Endodermal cell (in vitro differentiated cells): ENCODE data around the gene VPS45. TPM values are rescaled to one million over a fixed set of nuclear protein-coding genes. Genes with fewer than 3 reads are reported as not detected.

Experiments
- DNase-seq: peaks from one replicate; pipeline ENCODE4 v3.0.0-alpha.2; 2017
- H3K27ac ChIP-seq: 2 replicates; pipeline ENCODE4 v1.5.1; 2013; ENCODE audit warnings: mild to moderate bottlenecking, low read depth, low read length, moderate library complexity
- H3K27me3 ChIP-seq: 2 replicates; pipeline ENCODE4 v1.6.1; 2013; ENCODE audit warnings: mild to moderate bottlenecking, low read length, moderate library complexity; ENCODE audit not compliant: insufficient read depth, control insufficient read depth, poor library complexity, severe bottlenecking
- H3K36me3 ChIP-seq: 2 replicates; pipeline ENCODE4 v1.7.0; 2013; ENCODE audit warnings: mild to moderate bottlenecking, low read length, moderate library complexity; ENCODE audit not compliant: control insufficient read depth, insufficient read depth
- H3K4me1 ChIP-seq: one replicate; pipeline ENCODE4 v1.7.0; 2013; ENCODE audit warnings: low read length; ENCODE audit not compliant: control insufficient read depth, insufficient read depth
- H3K4me3 ChIP-seq: 2 replicates; pipeline ENCODE4 v1.5.1; 2013; ENCODE audit warnings: mild to moderate bottlenecking, low read length, moderate library complexity
- H3K9ac ChIP-seq: 2 replicates; pipeline ENCODE4 v1.6.1; 2013; ENCODE audit warnings: mild to moderate bottlenecking, low read length, moderate library complexity; ENCODE audit not compliant: poor library complexity, severe bottlenecking; ENCODE audit errors: extremely low read depth
- H3K9me3 ChIP-seq: 2 replicates; pipeline ENCODE4 v1.6.1; 2013; ENCODE audit warnings: mild to moderate bottlenecking, low read length, moderate library complexity; ENCODE audit not compliant: control insufficient read depth
- H3K27ac Mint-ChIP-seq: 2 replicates; pipeline ENCODE4 v1.8.0; 2020; ENCODE audit warnings: mixed read lengths
- H3K27me3 Mint-ChIP-seq: 2 replicates; pipeline ENCODE4 v1.8.0; 2021; ENCODE audit warnings: mild to moderate bottlenecking, mixed read lengths; ENCODE audit not compliant: insufficient read depth
- H3K36me3 Mint-ChIP-seq: 2 replicates; pipeline ENCODE4 v1.8.0; 2020; ENCODE audit warnings: low read depth, mixed read lengths
- H3K4me1 Mint-ChIP-seq: 2 replicates; pipeline ENCODE4 v1.8.0; 2020; ENCODE audit warnings: mixed read lengths
- H3K4me3 Mint-ChIP-seq: 2 replicates; pipeline ENCODE4 v1.8.0; 2020; ENCODE audit warnings: mild to moderate bottlenecking, moderate library complexity, mixed read lengths
- H3K9me3 Mint-ChIP-seq: 2 replicates; pipeline ENCODE4 v1.8.0; 2020; ENCODE audit warnings: mild to moderate bottlenecking, mixed read lengths
- WGBS, 2 experiments: methylation state at CpG; one replicate each; pipeline versions ENCODE4 v1.1.5 to v1.1.7; 2013; ENCODE audit warnings: missing lambda C conversion rate in 2 of 2, mixed read lengths in 1 of 2; ENCODE audit not compliant: insufficient coverage in 1 of 2, insufficient read length in 1 of 2; 5-methylcytosine and 5-hydroxymethylcytosine counted together
- total RNA-seq, 2 donors: library from RNA; stranded (reverse); fragmentation: NEBNext Ultra II Directional in 1 of 2; extraction: Animal tissue kit (Norgen Biotek cat#: 25700) in 1 of 2; gene quantifications; 2 replicates in 1 of 2; 3 replicates in 1 of 2; pipeline ENCODE4 v1.2.1, GENCODE V29; 2021
- TF ChIP-seq, protein P1 (sequence below): fragments of 200-600 bp; sonication (generic); conservative IDR thresholded peaks from 2 replicates; pipeline ENCODE4 v1.5.0; 2021; ENCODE audit warnings: antibody characterized with exemption, mild to moderate bottlenecking

Gene VPS45
- total RNA-seq, 2 donors from 2014 or later: 32.6 to 35.0 TPM

DNA sequence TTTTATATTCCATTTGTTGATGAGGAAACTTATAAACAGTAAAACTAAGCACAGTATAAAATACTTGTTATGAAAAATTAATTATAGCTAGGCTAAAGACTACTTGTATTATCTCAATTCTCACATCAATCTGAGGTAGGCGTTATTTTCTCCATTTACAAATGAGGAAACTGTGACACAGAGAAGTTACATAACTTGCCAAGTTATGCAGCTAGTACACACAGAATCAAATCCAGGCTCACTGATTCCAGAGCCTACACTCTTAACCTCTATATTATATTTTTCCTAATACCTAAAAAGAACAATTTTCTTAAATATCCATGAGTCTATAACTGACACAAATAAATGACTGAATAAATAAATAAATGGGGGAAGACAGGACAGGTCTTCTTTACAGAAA, 11.2 kb upstream of the VPS45 start:
- no peak for DNase-seq
- Histone ChIP-seq H3K4me3 (no peak overlapping the region), H3K9me3 (no peaks in the 10 kb centered on the region), H3K27me3 (no peaks in the 10 kb centered on the region), H3K9ac (no peak overlapping the region), H3K4me1 (no peaks in the 10 kb centered on the region), H3K36me3 (no peaks in the 10 kb centered on the region), H3K27ac (no peak overlapping the region)
- H3K9me3 Mint-ChIP-seq: no peaks in the 10 kb centered on the region
- H3K27me3 Mint-ChIP-seq: no peaks in the 10 kb centered on the region
- no peak overlapping the region for H3K4me3 Mint-ChIP-seq
- no peaks in the 10 kb centered on the region for H3K36me3 Mint-ChIP-seq
- H3K27ac Mint-ChIP-seq: no peak overlapping the region
- no peaks in the 10 kb centered on the region for H3K4me1 Mint-ChIP-seq
- TF ChIP-seq, protein P1, sequence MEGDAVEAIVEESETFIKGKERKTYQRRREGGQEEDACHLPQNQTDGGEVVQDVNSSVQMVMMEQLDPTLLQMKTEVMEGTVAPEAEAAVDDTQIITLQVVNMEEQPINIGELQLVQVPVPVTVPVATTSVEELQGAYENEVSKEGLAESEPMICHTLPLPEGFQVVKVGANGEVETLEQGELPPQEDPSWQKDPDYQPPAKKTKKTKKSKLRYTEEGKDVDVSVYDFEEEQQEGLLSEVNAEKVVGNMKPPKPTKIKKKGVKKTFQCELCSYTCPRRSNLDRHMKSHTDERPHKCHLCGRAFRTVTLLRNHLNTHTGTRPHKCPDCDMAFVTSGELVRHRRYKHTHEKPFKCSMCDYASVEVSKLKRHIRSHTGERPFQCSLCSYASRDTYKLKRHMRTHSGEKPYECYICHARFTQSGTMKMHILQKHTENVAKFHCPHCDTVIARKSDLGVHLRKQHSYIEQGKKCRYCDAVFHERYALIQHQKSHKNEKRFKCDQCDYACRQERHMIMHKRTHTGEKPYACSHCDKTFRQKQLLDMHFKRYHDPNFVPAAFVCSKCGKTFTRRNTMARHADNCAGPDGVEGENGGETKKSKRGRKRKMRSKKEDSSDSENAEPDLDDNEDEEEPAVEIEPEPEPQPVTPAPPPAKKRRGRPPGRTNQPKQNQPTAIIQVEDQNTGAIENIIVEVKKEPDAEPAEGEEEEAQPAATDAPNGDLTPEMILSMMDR: no peak
- WGBS, 2 experiments: 97 to 100% methylated on average over 1 of the region's 1 CpG

DNA sequence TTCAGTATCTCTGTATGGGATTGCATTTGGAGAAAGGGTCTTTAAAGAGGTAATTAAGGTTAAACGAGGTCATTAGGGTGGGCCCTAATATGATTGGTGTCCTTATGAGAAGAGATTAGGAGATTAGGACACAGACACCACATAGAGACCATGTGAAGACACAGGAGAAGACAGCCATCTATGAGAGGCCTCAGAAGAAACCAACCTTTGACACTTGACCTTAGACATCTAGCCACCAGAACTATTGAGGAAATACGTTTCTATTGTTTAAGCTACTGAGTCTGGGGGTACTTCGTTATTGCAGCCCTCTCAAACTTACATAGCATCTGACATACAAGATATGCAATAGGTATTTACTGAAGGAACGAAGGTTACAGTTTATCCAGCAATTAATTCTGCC, 7.3 kb upstream of the VPS45 start:
- H3K36me3 Mint-ChIP-seq: no peaks in the 10 kb centered on the region
- 88 to 100% methylated on average over 2 to 4 of the region's 4 CpGs for WGBS, 2 experiments
- H3K27ac Mint-ChIP-seq: no peak overlapping the region
- H3K4me3 Mint-ChIP-seq: no peak overlapping the region
- Histone ChIP-seq H3K27ac (no peak overlapping the region), H3K9me3 (no peaks in the 10 kb centered on the region), H3K4me1 (no peaks in the 10 kb centered on the region), H3K36me3 (no peaks in the 10 kb centered on the region), H3K4me3 (no peak overlapping the region), H3K9ac (no peak overlapping the region), H3K27me3 (no peaks in the 10 kb centered on the region)
- H3K9me3 Mint-ChIP-seq: no peaks in the 10 kb centered on the region
- H3K27me3 Mint-ChIP-seq: no peaks in the 10 kb centered on the region
- no peak for DNase-seq
- no peaks in the 10 kb centered on the region for H3K4me1 Mint-ChIP-seq
- TF ChIP-seq, protein P1: no peak

DNA sequence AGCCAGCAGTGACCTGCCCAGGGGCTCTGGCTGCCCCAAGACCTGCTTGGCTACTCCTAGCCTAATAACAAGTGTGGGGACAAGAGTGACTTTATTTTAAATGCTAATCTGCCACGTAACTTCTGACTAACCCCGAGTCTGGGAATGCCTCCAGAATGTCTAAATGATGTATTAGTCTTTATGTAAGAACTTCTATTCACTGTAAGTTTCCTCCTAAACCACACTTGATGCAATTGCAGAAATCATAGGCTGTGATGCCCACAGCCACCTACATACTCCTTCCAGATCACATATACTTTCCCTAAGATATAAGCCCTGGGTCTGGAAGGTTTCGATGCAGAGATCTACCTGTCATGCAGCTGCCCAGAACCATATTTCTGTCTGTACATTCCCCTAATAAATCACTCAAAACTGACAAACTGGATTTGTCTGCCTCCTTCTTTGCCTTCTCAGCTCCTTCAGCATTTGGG, 5.9 kb upstream of the VPS45 start:
- H3K27me3 ChIP-seq: no peaks in the 10 kb centered on the region
- no peak overlapping the region for H3K27ac Mint-ChIP-seq
- no peak overlapping the region for H3K4me3 Mint-ChIP-seq
- H3K4me3 ChIP-seq: no peak overlapping the region
- WGBS, 2 experiments: 94% methylated on average over 3 of the region's 3 CpGs; no CpG with 5 or more reads in 1 of the 2 experiments
- H3K4me1 ChIP-seq: no peaks in the 10 kb centered on the region
- no peaks in the 10 kb centered on the region for H3K36me3 ChIP-seq
- peaks cover 6% of the 10 kb centered on the region for H3K4me1 Mint-ChIP-seq
- no peak overlapping the region for H3K27ac ChIP-seq
- H3K9me3 ChIP-seq: no peaks in the 10 kb centered on the region
- no peak overlapping the region for H3K9ac ChIP-seq
- no peak for DNase-seq
- H3K27me3 Mint-ChIP-seq: no peaks in the 10 kb centered on the region
- H3K36me3 Mint-ChIP-seq: no peaks in the 10 kb centered on the region
- TF ChIP-seq, protein P1: no peak
- H3K9me3 Mint-ChIP-seq: no peaks in the 10 kb centered on the region
